Tibial artery (tissue), 4 donors: ENCODE results near the gene MEIS1.

Experiments used
- DNase-seq, 2 donors: peaks; one replicate each; pipeline ENCODE4 v3.0.0-alpha.2; 2019
- H3K27ac ChIP-seq, 2 donors: fragments of 200-600 bp; sonication (generic) in 1 of 2; 1 replicate in 1 of 2; 2 replicates in 1 of 2; pipeline ENCODE4 v1.5.1; 2018 to 2019; ENCODE audit warnings: mild to moderate bottlenecking in 1 of 2
- H3K27me3 ChIP-seq, 2 donors: fragments of 200-600 bp; sonication (generic) in 1 of 2; one replicate each; pipeline versions ENCODE4 v1.5.1 to v1.6.0; 2016 to 2019
- H3K36me3 ChIP-seq, 3 donors: fragments of 200-600 bp; sonication (generic) in 2 of 3; one replicate each; pipeline ENCODE4 v1.5.1; 2016 to 2019; ENCODE audit warnings: mild to moderate bottlenecking in 2 of 3
- H3K4me1 ChIP-seq, 4 donors: fragments of 200-600 bp; sonication (generic) in 2 of 4; 1 replicate in 3 of 4; 2 replicates in 1 of 4; pipeline ENCODE4 v1.5.1; 2016 to 2019
- H3K4me3 ChIP-seq, 2 donors: fragments of 200-600 bp; sonication (generic) in 1 of 2; 1 replicate in 1 of 2; 2 replicates in 1 of 2; pipeline ENCODE4 v1.5.1; 2018 to 2019; ENCODE audit warnings: mild to moderate bottlenecking in 2 of 2
- H3K9me3 ChIP-seq, 3 donors: fragments of 200-600 bp; sonication (generic) in 1 of 3; one replicate each; pipeline ENCODE4 v1.5.1; 2016 to 2019
- intact Hi-C: fragments of 100-400 bp; cut with DNase I; formaldehyde crosslinking; loops from one replicate; pipeline ENCODE4 v1.15.0; 2023; ENCODE audit warnings: low total_unique reads
- TF ChIP-seq, protein P1 (sequence below), 2 experiments: fragments of 200-600 bp in 1 of 2; fragments of 450-650 bp in 1 of 2; IDR thresholded peaks; one replicate each; pipeline ENCODE4 v1.5.1; 2017 to 2019; ENCODE audit warnings: antibody characterized with exemption in 2 of 2, mild to moderate bottlenecking in 1 of 2, moderate library complexity in 1 of 2

Gene MEIS1

DNA sequence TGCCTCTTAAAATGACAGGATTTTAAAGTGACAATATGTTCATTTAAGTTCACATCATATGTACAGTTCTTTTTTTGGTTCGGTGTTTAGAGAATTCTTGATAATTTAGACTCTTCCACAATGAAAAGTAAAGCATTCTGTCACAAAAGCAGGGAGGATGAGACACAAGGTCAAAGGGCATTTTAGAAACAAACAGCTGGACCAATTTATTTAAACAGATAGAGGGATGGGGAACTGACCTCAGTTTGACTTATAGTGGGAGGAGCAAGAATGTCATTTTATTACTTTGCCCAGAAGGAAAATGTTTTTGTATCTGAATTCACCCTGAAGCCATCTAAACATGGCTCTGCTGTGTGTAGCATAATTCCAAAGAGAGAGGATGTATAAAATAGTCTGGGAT, 128.5 kb downstream of the MEIS1 start:
- TF ChIP-seq, protein P1, sequence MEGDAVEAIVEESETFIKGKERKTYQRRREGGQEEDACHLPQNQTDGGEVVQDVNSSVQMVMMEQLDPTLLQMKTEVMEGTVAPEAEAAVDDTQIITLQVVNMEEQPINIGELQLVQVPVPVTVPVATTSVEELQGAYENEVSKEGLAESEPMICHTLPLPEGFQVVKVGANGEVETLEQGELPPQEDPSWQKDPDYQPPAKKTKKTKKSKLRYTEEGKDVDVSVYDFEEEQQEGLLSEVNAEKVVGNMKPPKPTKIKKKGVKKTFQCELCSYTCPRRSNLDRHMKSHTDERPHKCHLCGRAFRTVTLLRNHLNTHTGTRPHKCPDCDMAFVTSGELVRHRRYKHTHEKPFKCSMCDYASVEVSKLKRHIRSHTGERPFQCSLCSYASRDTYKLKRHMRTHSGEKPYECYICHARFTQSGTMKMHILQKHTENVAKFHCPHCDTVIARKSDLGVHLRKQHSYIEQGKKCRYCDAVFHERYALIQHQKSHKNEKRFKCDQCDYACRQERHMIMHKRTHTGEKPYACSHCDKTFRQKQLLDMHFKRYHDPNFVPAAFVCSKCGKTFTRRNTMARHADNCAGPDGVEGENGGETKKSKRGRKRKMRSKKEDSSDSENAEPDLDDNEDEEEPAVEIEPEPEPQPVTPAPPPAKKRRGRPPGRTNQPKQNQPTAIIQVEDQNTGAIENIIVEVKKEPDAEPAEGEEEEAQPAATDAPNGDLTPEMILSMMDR (IDR thresholded peaks at IDR 0.05), result no peak
- DNase-seq, result no peak
- peaks cover 0 to 3% (median 0%) of the 10 kb centered on the region in 3 donors for H3K36me3 ChIP-seq
- no peak overlapping the region for H3K27ac ChIP-seq
- no peaks in the 10 kb centered on the region for H3K9me3 ChIP-seq
- no peak overlapping the region for H3K4me3 ChIP-seq
- intact Hi-C loops, result no loop called here
- H3K4me1 ChIP-seq, result peaks cover 0 to 12% (median 2%) of the 10 kb centered on the region in 4 donors
- H3K27me3 ChIP-seq, result no peaks in the 10 kb centered on the region

DNA sequence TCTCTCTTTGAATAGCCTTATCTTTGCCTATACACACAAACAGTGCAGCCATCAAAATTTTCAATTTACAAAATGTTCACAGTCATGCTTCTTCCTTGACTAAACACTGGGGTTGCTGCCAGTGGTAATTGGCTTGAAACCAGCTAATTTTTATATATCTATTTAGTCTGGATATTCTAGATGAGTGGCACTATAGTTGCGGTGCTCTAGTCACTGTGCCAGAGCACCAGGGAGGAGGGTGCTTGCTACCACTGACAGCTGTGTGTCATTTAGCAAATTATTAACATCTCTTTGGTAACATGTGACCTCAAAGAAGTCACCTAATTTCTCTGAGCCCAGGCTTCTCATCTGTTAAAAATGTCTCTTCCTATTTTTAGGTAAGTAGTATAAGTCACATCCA, 130.4 kb downstream of the MEIS1 start:
- no peaks in the 10 kb centered on the region for H3K27me3 ChIP-seq
- H3K27ac ChIP-seq, result no peak overlapping the region
- TF ChIP-seq, protein P1 (IDR thresholded peaks at IDR 0.05), result no peak
- intact Hi-C loops, result no loop called here
- H3K36me3 ChIP-seq, result peaks cover 0 to 12% (median 0%) of the 10 kb centered on the region in 3 donors
- no peaks in the 10 kb centered on the region for H3K9me3 ChIP-seq
- DNase-seq, result no peak
- no peak overlapping the region for H3K4me3 ChIP-seq
- H3K4me1 ChIP-seq, result peaks cover 0 to 12% (median 2%) of the 10 kb centered on the region in 4 donors

DNA sequence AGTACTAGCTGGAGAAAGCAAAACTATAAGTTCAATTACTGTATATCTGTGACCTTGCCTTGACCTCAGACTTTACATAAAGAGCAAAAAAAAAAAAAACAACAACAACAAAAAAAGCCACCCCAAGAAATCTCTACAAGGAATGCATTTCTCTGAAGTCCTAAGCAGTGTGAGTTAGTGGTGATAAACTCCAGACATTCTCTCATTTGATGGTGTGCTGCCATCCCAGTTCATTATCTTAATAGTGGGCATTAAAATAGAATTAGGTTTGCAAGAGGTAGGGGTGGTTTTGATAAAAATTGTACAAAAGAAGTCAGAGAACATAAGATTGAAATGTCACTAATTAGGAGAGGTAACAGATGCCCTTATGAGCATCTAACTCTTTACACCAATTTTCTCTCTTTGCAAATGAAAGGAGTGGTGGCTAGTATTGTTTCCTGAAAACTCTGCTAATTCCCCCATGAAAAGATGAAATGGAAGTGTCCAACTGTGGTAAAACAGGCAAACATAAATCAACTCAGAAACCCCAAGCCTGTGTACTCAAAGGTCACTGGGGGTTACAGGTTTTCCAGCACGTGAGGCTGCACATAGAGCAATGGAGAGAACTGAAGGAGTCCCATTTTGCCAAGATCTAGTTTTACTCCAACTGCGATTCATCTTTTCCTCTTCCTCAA, 131.9 kb downstream of the MEIS1 start:
- H3K9me3 ChIP-seq, result no peaks in the 10 kb centered on the region
- H3K27me3 ChIP-seq, result no peaks in the 10 kb centered on the region
- no peak for DNase-seq
- peaks cover 4 to 19% (median 7%) of the 10 kb centered on the region in 3 donors for H3K36me3 ChIP-seq
- H3K27ac ChIP-seq, result no peak overlapping the region
- peaks cover 0 to 12% (median 2%) of the 10 kb centered on the region in 4 donors for H3K4me1 ChIP-seq
- H3K4me3 ChIP-seq, result no peak overlapping the region
- intact Hi-C loops, result no loop called here
- TF ChIP-seq, protein P1 (IDR thresholded peaks at IDR 0.05), result no peak

DNA sequence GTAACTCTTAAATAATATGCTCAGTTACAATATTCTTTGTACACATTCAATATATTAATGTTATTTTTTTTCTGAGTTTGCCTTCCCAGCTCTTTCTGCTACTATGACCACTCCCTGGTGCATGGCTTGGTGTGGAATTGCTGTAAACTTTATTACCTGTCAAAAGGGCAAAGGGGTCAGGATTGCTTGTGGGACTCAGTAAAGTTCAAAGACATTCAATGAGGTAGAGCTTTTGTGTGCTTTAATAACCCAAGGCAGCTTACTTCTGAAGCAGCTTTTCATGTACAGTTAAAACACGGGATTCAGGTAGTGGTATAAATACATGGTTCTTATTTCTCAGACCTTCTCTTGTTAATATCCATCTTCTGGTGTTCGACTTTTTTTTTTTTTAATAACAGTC, 132.8 kb downstream of the MEIS1 start:
- intact Hi-C loops, result no loop called here
- Histone ChIP-seq H3K9me3 (no peaks in the 10 kb centered on the region), H3K4me1 (peaks cover 0 to 12% (median 1%) of the 10 kb centered on the region in 4 donors), H3K36me3 (peaks cover 4 to 25% (median 7%) of the 10 kb centered on the region in 3 donors), H3K27me3 (no peaks in the 10 kb centered on the region), H3K4me3 (no peak overlapping the region), H3K27ac (no peak overlapping the region)
- TF ChIP-seq, protein P1 (IDR thresholded peaks at IDR 0.05), result no peak
- no peak for DNase-seq

DNA sequence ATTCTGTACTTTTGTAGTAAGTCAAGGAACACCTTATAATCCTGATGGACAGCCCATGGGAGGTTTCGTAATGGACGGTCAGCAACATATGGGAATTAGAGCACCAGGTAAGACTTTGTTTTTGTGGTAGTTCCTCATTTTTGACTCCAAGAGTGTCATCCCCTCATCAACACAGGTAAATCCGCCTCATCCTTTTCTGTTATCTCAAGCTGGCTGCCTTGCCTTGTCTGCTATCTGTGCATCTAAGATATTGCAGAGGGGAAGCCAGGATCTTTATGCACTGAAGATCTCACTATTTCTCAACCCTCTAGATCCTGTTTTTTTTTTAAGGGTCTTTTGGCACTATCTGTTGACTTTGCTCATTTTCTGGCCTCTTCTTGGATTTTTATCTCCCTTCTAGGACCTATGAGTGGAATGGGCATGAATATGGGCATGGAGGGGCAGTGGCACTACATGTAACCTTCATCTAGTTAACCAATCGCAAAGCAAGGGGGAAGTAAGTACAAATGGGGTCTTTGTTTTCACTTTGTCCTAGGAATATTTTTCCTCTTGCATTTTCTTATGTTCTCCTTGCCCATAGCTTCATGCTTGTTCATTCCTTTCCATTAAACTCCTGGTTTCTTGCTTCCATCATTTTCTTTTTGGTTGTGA, 133.8 kb downstream of the MEIS1 start:
- peaks cover 0 to 12% (median 1%) of the 10 kb centered on the region in 4 donors for H3K4me1 ChIP-seq
- DNase-seq, result no peak
- no peak overlapping the region for H3K27ac ChIP-seq
- peaks cover 4 to 25% (median 7%) of the 10 kb centered on the region in 3 donors for H3K36me3 ChIP-seq
- H3K27me3 ChIP-seq, result no peaks in the 10 kb centered on the region
- no peaks in the 10 kb centered on the region for H3K9me3 ChIP-seq
- H3K4me3 ChIP-seq, result no peak overlapping the region
- intact Hi-C loops, result no loop called here
- TF ChIP-seq, protein P1 (IDR thresholded peaks at IDR 0.05), result no peak
